ENCODE results near the gene BSN.

Gene BSN

GRCh38 chr3:49531218-49531617 lies 23.1 kb upstream of the BSN start:
- ATAC-seq (ENCODE audit: low read depth) (no peak), DNase-seq (ENCODE audit: low spot score) (no peak)
- H3K4me1 ChIP-seq (ENCODE audit: insufficient read depth, poor library complexity, severe bottlenecking) = no peaks in the 10 kb centered on the region
- H3K36me3 ChIP-seq (ENCODE audit: low read depth) = peaks cover 16% of the 10 kb centered on the region
- no peak overlapping the region for H3K27ac ChIP-seq (ENCODE audit: poor library complexity, severe bottlenecking)
- H3K27me3 ChIP-seq (ENCODE audit: insufficient read depth, poor library complexity, severe bottlenecking) = no peaks in the 10 kb centered on the region
- H3K4me3 ChIP-seq (ENCODE audit: severe bottlenecking) = no peak overlapping the region
- H3K9me3 ChIP-seq (ENCODE audit: severe bottlenecking) = no peaks in the 10 kb centered on the region
- no peak for TF ChIP-seq CTCF (IDR thresholded peaks at IDR 0.05; ENCODE audit: poor library complexity, severe bottlenecking)

GRCh38 chr3:49531715-49532114 lies 22.6 kb upstream of the BSN start:
- H3K27me3 ChIP-seq (ENCODE audit: insufficient read depth, poor library complexity, severe bottlenecking) = no peaks in the 10 kb centered on the region
- ATAC-seq (ENCODE audit: low read depth) (no peak), DNase-seq (ENCODE audit: low spot score) (no peak)
- no peak overlapping the region for H3K4me3 ChIP-seq (ENCODE audit: severe bottlenecking)
- H3K27ac ChIP-seq (ENCODE audit: poor library complexity, severe bottlenecking) = no peak overlapping the region
- no peaks in the 10 kb centered on the region for H3K9me3 ChIP-seq (ENCODE audit: severe bottlenecking)
- H3K36me3 ChIP-seq (ENCODE audit: low read depth) = peaks cover 16% of the 10 kb centered on the region
- H3K4me1 ChIP-seq (ENCODE audit: insufficient read depth, poor library complexity, severe bottlenecking) = no peaks in the 10 kb centered on the region
- TF ChIP-seq CTCF (IDR thresholded peaks at IDR 0.05; ENCODE audit: poor library complexity, severe bottlenecking) = no peak

- DNase-seq (ENCODE audit: low spot score) (no peak), ATAC-seq (ENCODE audit: low read depth) (no peak)
- no peak for TF ChIP-seq CTCF (IDR thresholded peaks at IDR 0.05; ENCODE audit: poor library complexity, severe bottlenecking)
- no peaks in the 10 kb centered on the region for H3K9me3 ChIP-seq (ENCODE audit: severe bottlenecking)
- no peaks in the 10 kb centered on the region for H3K4me1 ChIP-seq (ENCODE audit: insufficient read depth, poor library complexity, severe bottlenecking)
- H3K27ac ChIP-seq (ENCODE audit: poor library complexity, severe bottlenecking) = no peak overlapping the region
- peaks cover 16% of the 10 kb centered on the region for H3K36me3 ChIP-seq (ENCODE audit: low read depth)
- H3K4me3 ChIP-seq (ENCODE audit: severe bottlenecking) = no peak overlapping the region
- H3K27me3 ChIP-seq (ENCODE audit: insufficient read depth, poor library complexity, severe bottlenecking) = no peaks in the 10 kb centered on the region
These were observed 21.2 kb upstream of the BSN start for GRCh38 chr3:49533031-49533430.

GRCh38 chr3:49533786-49534519 lies 20.3 kb upstream of the BSN start:
- DNase-seq (ENCODE audit: low spot score) (no peak), ATAC-seq (ENCODE audit: low read depth) (no peak)
- H3K36me3 ChIP-seq (ENCODE audit: low read depth) = peaks cover 16% of the 10 kb centered on the region
- H3K27me3 ChIP-seq (ENCODE audit: insufficient read depth, poor library complexity, severe bottlenecking) = no peaks in the 10 kb centered on the region
- H3K9me3 ChIP-seq (ENCODE audit: severe bottlenecking) = no peaks in the 10 kb centered on the region
- H3K4me1 ChIP-seq (ENCODE audit: insufficient read depth, poor library complexity, severe bottlenecking) = no peaks in the 10 kb centered on the region
- H3K4me3 ChIP-seq (ENCODE audit: severe bottlenecking) = no peak overlapping the region
- no peak overlapping the region for H3K27ac ChIP-seq (ENCODE audit: poor library complexity, severe bottlenecking)
- TF ChIP-seq CTCF (IDR thresholded peaks at IDR 0.05; ENCODE audit: poor library complexity, severe bottlenecking) = no peak
